GM18507 (cell line): ENCODE data around the gene SPOCK1.
A peak's percentile ranks its signal among the peaks of the same experiment; 100 is the strongest.

Experiments used
- DNase-seq: peaks from one replicate; pipeline ENCODE4 v3.0.0; 2011; ENCODE audit warnings: low read depth; ENCODE audit not compliant: insufficient read length; ENCODE audit errors: extremely low spot score
- FAIRE-seq: peaks from 2 replicates; lab custom pipeline; 2011; peaks lifted over from hg19 to GRCh38; lab: Jason Lieb, UNC

SPOCK1 gene

DNA sequence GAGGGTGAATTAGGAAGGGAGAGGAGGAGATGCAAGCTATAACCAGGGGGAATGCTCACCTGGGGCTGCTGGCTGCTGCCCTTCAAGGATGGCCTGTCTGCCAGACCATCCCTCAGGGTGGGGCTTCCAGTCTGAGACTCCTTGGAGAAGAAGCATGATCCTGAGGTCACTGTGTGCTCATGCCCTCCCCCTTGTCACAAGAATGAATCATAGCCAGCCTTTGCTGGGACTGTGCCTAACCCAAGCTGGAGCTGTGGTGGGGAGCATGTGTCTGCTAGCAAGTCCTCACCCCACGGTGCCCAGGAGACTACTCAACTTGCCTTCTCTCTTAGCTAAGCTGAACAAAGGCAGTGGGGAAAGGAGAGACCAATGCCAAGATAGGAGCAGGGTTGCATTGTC is 463.6 kb downstream of the SPOCK1 start:
- DNase-seq (no peak), FAIRE-seq (no peak)

- DNase-seq (no peak), FAIRE-seq (no peak)
These were observed 464.2 kb downstream of the SPOCK1 start for GRCh38 chr5:137034764-137035479.

GRCh38 chr5:137034213-137034612 is 464.9 kb downstream of the SPOCK1 start:
- no peak for DNase-seq
- FAIRE-seq, result no peak

GRCh38 chr5:137032929-137033328 is 466.2 kb downstream of the SPOCK1 start:
- no peak for FAIRE-seq
- no peak for DNase-seq

DNA sequence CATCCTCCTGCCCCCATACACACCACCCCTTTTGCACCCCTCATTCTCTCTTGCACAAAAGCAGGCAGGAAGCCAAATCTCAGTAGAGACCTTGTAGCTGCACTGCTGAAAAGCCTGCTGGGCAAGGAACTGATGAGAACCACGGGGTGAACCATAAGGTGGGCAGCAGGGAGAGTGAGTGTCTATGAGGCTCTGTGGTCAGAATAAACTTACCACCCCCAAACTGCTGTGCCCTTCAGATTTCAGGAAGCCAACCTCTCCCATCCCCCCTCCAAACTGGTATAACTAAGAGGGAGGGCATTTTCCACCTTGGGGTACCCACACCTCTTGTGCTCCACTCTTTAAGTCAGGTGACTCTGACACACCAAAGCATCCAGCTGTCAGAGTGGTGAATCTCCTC is 471.4 kb downstream of the SPOCK1 start:
- no peak for FAIRE-seq
- DNase-seq, result no peak

DNA sequence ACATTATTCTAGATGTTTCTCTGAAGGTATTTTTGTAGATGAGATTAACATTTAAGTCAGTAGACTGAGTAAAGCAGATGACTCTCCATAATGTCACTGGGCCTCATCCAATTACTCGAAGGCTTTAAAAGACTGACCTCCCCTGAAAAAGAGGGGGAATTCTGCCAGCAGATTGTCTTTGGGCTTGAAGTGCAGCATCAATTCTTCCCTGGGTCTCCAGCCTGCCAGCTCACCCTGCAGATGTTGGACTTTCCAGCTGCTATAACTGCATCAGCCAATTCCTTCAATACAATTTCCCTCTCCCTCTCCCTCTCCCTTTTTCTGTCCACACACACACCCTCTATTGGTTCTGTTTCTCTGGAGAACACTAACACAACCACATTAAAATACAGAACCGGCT is 472.8 kb downstream of the SPOCK1 start:
- DNase-seq, result no peak
- no peak for FAIRE-seq

DNA sequence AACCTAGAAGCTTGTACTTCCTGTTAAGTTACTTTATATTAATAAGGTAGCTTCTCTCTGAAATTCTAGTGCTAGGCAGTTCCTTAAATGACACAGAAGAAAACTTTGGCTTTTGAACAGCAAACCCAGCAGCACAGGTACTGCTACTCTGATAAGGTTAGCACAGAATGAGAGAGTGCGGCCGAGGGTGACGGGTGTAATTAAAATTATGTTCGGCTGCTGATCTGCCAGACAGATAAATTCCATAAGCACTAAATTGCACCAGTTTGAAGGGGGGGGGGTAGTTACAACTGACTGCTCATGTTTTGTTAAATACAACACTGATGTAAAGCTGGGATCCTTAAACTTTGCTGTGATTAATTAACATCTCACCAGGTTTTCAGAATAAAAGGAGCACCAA is 475.1 kb downstream of the SPOCK1 start:
- DNase-seq, result no peak
- no peak for FAIRE-seq

GRCh38 chr5:137023371-137023770 is 475.8 kb downstream of the SPOCK1 start:
- no peak for DNase-seq

GRCh38 chr5:137022725-137023124 is 476.4 kb downstream of the SPOCK1 start:
- FAIRE-seq (no peak), DNase-seq (no peak)

More at GRCh38 chr5:137023371-137023770, 475.8 kb downstream of the SPOCK1 start:
- FAIRE-seq, result no peak

DNA sequence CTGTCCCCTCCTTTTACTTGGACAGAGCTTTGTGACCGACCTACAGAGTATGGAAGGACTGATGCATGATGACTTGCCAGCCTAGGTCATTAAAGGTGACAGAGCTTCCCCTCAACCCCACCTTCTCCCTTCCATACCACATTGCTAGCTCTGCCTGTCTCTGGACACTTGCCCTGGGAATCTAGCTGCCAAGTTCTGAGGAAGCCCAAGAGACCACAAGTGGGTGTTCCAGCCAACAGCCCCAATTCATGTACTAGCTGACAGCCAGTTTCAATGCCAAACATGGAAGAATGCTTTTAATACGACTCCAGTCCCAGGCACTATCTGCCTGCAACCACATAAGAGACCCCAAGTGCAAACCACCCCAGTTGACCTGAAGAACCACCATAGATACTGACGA is 477.1 kb downstream of the SPOCK1 start:
- FAIRE-seq (no peak), DNase-seq (no peak)

- no peak for FAIRE-seq
- DNase-seq, result no peak
These were observed 479.9 kb downstream of the SPOCK1 start for GRCh38 chr5:137019229-137019628.

- FAIRE-seq, result no peak
- no peak for DNase-seq
These were observed 482.3 kb downstream of the SPOCK1 start for GRCh38 chr5:137016783-137017324.

DNA sequence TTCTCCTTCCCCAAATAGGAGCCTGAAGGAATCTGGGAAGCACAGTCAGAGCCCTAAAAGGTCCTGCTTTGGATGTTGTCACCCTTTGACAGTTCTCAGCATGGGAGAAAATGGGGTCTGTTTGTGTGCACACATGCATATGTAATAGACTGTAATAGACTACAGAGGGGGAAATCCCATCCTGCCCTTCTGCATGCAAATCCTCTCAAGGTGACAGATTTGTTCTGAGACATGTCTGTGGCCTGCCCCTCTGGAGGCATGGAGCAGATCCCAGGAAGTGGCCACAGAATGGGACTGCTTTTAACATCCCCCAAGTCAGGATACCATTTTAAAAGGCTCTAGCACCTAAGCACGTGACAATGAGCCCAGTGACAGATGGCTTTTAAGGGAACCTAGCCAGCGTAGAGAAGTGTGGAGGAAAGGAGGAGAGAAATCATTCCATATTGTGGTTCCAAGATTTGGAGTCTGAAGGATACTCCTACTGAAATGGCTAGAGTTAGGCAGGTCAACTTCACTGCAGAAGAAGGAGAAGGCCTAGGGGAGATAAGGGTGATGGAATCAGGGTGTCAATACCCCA is 483.5 kb downstream of the SPOCK1 start:
- FAIRE-seq, result peak; percentile 26
- no peak for DNase-seq

- FAIRE-seq (no peak), DNase-seq (no peak)
These were observed 484.4 kb downstream of the SPOCK1 start for GRCh38 chr5:137014731-137015130.

DNA sequence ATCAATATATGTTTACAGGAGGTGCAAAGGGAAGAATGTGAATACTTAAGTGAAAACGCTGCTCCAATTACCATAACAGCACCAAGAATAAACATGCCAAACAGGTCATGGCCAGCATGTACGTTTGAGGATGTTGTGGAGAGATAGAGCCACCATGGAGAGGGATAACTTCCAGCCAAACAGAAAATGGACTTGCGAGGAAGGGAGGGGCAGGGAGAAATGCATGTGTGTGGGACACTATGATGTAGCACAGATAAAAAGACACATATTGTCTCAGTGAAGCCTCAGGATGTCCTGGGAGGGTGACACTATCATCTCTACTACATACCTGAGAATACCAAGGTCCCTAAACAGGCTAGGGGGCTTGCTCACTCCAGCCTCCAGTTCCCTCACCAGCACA is 488.9 kb downstream of the SPOCK1 start:
- DNase-seq (no peak), FAIRE-seq (no peak)

GRCh38 chr5:137004279-137004678 is 494.8 kb downstream of the SPOCK1 start:
- no peak for DNase-seq
- FAIRE-seq, result no peak

DNA sequence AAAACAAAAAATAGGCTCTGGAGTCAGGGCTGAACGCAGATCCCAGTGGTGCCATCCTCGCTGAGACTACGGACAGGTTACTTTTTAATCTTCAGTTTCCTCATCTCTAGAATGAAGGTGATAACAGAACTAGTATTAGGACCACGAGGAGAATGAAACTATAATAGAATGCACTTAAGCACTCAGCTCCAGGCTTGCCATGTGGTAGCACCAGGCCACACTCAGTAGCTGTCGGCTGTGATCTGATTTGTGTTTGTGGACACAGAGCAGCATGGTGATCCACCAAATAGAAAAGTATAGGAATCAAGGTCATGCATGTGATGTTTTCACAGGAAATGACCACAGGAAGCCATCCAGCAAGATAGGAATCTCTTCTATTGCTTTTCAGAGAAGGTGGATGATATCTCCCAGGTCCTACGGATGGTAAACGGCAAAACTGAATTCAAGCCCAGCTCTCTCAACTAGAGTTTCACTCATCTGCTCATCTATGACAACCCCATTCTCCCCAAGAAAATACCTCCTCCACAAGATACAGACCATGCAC is 498.0 kb downstream of the SPOCK1 start:
- FAIRE-seq (no peak), DNase-seq (no peak)

DNA sequence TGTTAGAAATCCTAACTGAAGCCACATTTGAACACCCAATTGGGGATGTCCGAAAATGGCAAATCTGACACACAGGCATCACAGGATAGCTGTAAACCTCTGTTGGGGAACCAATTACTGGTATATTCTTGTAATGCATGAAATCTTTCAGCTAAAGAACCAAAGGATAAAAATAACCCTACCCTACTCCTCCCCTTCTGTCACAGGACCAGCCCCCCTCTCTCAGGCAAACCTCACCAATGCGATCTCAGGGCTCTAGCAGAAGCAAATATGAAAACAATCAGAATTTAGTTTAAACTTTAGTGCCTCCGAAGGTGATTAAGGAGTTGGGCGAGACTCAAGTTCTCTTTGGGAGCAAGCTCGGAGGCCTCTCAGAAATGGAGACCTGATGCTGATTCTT is 499.3 kb downstream of the SPOCK1 start:
- DNase-seq (no peak), FAIRE-seq (no peak)

DNA sequence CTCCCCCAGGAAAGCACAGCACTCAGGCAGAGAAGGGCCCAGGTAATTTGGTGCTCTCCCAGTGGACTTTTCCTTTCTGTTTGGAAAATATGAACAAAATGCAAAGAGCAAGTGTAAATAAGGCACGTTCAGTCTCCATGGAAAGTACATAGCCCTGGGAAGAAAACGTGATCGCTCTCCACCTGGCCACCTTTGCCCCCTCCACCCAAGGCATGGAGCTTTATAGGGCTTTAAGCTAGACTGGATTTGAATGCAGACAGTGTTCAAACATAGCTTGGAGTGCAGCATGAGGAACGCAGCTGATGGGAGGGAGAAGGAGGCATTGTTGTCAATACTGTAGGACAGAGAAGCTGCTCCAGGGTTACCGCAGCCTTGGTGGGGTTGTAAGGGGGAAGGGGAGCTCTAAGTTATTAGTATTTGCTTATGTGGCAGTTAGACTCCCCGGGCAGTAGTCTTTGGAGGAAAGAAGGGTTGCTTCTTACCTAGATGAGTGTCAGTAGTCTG is 500.2 kb downstream of the SPOCK1 start:
- FAIRE-seq (no peak), DNase-seq (no peak)

DNA sequence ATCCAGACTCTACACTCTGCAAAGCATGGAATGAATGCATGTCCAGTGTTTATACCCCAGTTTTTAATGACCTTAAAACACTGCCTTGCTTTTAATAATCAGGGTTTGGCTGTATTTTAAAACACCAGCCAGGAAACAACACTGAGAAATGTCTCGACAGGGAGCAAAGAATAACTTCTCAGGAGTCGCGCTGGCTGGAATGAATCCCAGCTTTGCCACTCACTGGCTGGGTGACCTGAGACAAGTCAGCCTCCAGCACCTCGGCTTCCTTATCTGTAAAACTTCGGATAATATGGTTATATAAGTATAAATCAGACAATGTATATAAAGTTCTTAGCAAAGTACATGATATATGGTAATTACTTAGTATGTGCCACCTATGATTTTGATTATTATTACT is 505.0 kb downstream of the SPOCK1 start:
- no peak for DNase-seq
- no peak for FAIRE-seq
